Sciatic nerve (tissue), 2 donors: ENCODE measurements around the gene FRS3. TPM values are rescaled to one million over a fixed set of nuclear protein-coding genes. Genes with fewer than 3 reads are reported as not detected.
A peak's percentile ranks its signal among the peaks of the same experiment; 100 is the strongest.

Experiments
- ATAC-seq: fragments of 200-7000 bp; cut with Tn5 transposase; one replicate; pipeline ENCODE4 v1.9.1; 2020; ENCODE audit warnings: mild to moderate bottlenecking, moderate library complexity
- DNase-seq: peaks from one replicate; pipeline ENCODE4 v3.0.0-alpha.2; 2020; ENCODE audit warnings: low spot score
- intact Hi-C: fragments of 100-400 bp; cut with DNase I; formaldehyde crosslinking; loops from one replicate; pipeline ENCODE4 v1.14.2; 2022
- total RNA-seq: library from RNA; stranded (reverse); fragmentation: NEBNext Ultra II Directional; extraction: Animal tissue kit (Norgen Biotek cat#: 25700); gene quantifications from one replicate; pipeline ENCODE4 v1.2.1, GENCODE V29; 2021
- donor health status: DM: no; HTN: no; CAD: no.
- donor health status: DM: no; HTN: no; CAD: no.

The FRS3 gene
- total RNA-seq, 1 donor from 2014 or later = 6.5 TPM

GRCh38 chr6:41755895-41756294 lies 23.8 kb downstream of the FRS3 start:
- DNase-seq = no peak
- intact Hi-C loops = no loop called here
- ATAC-seq = no peak

DNA sequence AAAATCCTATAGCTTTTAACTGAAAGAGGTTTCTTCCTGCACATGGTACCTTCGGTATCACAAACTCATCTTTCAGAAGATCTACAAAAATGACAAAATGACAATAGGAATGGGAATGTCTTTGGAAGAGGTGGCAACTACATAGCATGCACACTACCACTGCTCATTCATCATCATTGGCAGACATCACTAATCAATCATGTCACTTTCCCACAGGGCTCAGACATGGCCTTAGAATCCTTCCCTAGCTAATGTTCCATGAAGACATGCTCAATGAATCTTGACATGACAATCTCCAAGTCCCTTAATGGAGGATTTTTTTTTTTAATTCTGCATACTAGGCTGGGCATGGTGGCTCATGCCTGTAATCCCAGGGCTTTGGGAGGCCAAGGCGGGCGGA lies 29.3 kb downstream of the FRS3 start:
- intact Hi-C loops = no loop called here
- no peak for ATAC-seq
- no peak for DNase-seq

DNA sequence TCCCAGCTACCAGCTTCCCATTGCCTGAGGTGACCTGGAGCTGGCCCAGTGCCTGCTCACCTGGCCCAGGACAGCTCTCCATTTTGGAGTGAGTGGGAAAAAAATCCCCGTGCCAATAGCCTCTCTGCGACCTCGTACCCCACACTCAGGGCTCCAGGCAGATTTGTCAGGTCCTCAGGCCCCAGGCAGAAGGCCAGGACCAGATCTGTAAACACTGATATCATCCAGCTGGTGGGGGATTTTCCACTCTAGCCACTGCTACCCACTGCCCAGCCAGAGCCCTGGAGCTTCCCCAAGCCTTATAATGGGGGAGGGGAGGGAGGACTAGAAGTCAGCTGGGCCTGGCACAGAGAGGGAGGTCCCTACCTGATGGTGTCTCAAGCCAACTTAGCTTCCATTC lies 31.2 kb downstream of the FRS3 start:
- no peak for ATAC-seq
- intact Hi-C loops = no loop called here
- DNase-seq = no peak

DNA sequence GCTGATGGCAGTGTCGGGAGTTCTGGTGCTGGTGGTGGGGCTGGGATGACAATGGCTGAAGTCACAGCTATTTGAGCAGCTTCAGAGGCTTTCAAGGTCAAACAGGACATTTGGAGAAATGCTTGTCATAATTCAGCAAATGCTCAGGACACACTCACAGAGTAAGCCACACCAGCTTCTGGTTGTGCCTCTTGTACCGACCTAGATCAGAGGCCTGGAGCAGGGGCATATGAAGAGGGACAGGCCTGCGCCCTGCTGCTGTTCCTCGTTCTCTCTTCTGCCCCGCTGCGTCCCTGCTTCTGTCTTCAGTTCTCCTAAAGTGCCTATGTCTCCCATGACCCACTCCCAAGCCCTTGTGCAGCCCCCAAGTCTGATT lies 31.6 kb downstream of the FRS3 start:
- ATAC-seq = no peak
- intact Hi-C loops = no loop called here
- DNase-seq = no peak

DNA sequence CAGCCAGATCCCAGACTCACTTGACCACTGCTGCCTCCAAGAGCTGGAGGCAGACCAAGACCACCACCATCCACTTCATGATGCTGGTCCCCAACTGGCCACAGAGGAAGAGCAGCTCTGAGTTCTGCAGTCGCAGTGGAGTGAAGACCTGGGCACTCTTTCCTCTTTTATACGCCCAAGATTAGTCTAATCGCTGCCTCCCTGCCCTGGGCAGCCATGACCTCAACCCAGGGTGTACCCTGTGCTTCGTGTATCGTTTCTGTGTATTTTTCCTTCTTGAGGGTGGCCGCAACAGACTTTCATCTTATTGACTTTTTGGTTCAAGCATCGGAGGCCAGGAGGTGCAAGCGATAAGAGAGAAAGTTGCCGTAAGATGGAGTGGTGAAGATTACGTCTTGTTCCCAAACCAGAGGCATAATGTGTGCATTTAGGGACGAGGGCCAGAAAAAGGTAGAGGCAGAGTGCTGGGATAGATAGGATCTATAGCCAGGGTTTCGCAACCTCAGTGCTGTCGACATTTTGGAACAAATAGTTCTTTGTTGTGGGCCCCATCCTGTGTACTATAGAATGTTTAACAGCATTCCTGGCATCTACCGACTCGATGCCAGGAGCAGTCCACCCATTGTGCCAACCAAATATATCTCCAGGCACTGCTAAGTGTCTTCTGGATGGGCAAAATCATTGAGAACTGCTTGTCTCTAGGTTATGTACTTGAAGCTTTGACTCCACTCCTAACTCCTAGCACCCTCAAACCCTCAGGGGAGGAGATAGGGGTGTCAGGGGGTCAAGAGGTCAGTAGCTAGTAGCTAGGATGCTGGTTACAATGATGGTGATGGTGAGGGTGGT lies 32.2 kb downstream of the FRS3 start, which contains the start of gene PGC:
TSS of gene PGC (minus strand) at position 142 of the 846 bp plus-strand sequence. CDS start at position 79, 63 bp downstream.
- no peak for ATAC-seq
- intact Hi-C loops = no loop called here
- DNase-seq = no peak

DNA sequence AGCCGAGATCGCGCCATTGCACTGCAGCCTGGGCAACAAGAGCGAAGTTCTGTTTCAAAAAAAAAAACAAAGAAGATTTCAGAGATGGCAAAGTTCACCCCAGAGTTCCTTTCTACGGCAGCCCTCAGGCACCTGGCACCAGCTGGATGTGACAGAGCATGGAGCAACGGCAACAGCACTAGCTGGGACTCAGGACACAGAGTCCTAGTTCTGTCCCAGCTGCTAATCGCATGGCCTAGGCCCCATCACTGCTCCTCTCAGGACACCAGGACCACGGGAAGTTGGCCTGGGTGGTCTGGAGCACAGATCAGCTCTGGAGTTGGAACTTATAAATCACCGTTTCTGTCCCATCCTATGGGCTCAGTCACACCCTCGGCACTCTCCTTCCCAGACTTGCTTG lies 33.6 kb downstream of the FRS3 start:
- intact Hi-C loops = no loop called here
- ATAC-seq (no peak), DNase-seq (no peak)

- ATAC-seq (no peak), DNase-seq (no peak)
- intact Hi-C loops = no loop called here
Measured at GRCh38 chr6:41744236-41744787, 35.4 kb downstream of the FRS3 start.

- DNase-seq (no peak), ATAC-seq (no peak)
- intact Hi-C loops = no loop called here
Measured at GRCh38 chr6:41743406-41744235, 36.1 kb downstream of the FRS3 start.

- no peak for ATAC-seq
- no peak for DNase-seq
- intact Hi-C loops = no loop called here
Measured at GRCh38 chr6:41741625-41742490, 37.8 kb downstream of the FRS3 start.

DNA sequence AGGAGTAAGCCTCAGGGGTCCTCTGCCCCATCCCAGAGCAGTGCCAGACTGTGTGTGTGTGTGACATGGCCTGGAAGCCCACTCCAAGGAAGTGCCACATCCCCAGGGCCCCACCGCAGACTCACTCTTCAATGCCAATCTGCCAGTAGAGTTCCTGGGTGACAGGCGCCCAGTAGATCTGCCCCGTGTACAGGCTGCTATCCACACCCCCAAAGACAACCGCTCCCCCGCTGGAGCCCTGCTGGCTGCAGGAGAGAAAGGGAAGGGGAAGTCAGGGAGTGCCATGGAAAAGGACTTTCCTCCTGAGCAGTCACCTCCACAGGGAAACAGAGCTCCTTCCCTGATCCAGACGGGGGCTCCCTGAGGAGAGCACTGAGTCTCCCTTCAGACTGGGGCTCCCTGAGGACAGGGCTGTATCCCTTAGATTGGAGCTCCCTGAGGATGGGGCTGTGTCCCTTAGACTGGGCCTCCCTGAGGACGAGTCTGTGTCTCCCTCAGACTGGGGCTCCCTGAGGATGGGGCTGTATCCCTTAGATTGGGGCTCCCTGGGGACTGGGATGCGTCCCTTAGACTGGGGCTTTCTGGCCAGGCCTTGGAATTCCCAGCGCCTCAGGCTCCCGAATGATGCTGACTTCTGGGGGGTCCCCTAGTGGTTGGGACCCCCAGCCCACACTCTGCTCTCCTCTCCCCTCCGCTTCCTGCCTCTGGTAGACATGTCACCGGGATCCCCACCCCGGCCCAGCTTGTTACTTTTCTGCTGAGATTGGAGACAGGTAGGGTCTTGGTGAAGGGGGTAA lies 39.1 kb downstream of the FRS3 start:
- DNase-seq (no peak), ATAC-seq (no peak)
- intact Hi-C loops = no loop called here

DNA sequence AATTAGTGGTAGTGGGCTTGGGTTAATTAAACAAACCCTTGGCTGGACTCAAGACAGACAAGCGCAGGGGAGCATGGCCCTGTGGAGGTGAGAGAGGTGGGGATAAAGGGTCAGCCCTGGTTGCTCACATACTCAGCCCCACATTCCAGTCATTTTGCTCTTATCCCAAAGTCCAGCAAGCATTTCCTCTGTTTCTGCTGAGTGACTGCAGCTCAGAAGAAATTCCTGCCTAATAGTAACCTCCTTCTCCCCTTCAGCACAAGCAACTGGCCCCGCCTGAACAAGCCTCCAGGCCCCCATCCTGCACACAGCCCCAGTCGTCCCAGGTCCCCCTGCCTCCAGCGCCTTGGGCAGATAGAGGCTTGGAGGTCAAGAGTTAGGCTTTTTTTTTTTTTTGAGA lies 40.7 kb downstream of the FRS3 start:
- DNase-seq (no peak), ATAC-seq (no peak)
- intact Hi-C loops = no loop called here

GRCh38 chr6:41737591-41738130 lies 42.0 kb downstream of the FRS3 start:
- ATAC-seq (no peak), DNase-seq (no peak)
- intact Hi-C loops = no loop called here

- DNase-seq = no peak
- no peak for ATAC-seq
- intact Hi-C loops = no loop called here
Measured at GRCh38 chr6:41736800-41737555, 42.7 kb downstream of the FRS3 start.

GRCh38 chr6:41736186-41736733 lies 43.4 kb downstream of the FRS3 start:
- no peak for DNase-seq
- ATAC-seq = no peak
- intact Hi-C loops = no loop called here

DNA sequence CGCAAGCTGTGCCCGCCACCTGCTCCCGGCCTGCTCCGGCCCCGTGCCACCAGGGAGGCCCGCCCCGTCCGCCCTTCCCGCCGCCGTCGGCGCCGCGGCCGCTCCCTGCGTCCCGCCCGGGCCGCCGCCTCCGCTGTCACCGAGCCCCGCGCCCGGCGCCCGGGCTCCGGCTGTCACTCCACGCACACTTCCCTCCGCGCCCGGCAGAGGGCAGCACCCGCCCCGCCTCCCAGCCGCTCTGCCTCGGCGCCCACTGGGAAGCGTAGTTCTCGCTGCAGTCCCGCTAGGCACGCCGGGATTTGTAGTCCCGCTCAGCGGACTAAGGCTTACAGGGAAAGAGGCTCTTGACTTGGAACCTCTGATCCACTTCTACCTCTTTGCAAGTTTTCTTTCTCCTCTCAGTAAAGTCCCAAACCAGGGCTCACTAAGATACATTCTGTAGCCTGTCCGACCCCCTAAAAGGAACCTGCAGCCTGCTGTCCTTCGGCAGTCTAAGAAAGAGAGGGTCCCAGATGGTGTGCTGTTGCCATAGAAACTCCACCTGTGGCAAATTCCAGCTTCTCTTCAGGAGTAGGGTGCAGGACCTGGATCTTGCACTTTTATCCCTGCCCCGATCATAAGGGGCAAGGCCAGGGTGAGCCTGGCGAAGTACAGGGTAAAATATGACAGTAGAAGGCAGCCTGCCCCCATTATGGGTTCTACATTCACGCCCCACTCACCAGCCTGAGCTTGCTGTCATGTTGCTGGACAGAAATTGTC lies 44.1 kb downstream of the FRS3 start, which contains the start of gene TFEB:
TSS of gene TFEB (minus strand) at position 182 of the 759 bp plus-strand sequence. CDS start 44,395 bp downstream, outside the sequence.
- ATAC-seq = peak; percentile 84
- DNase-seq = peak; percentile 97
- intact Hi-C loops = no loop called here
